ENCODE data around the gene KCNJ6. TPM values are rescaled to one million over a fixed set of nuclear protein-coding genes. Genes with fewer than 3 reads are reported as not detected.

The KCNJ6 gene
- total RNA-seq, 1 experiment from 2014 or later, result not detected

GRCh38 chr21:37603129-37603528 is 313.1 kb downstream of the KCNJ6 start:
- Histone ChIP-seq H2AFZ (ENCODE audit: low read depth, low read length, poor library complexity, severe bottlenecking) (no peak overlapping the region), H3K9me3 (ENCODE audit: control insufficient read depth in 1 of 2, insufficient read depth in 1 of 2, low read depth in 1 of 2, low read length in 2 of 2) (no peaks in the 10 kb centered on the region; a peak in 1 of 4 replicates), H3K4me1 (ENCODE audit: control insufficient read depth in 1 of 2, insufficient read depth in 2 of 2, low read length in 2 of 2) (no peaks in the 10 kb centered on the region), H3K9ac (ENCODE audit: low read length) (no peak overlapping the region), H3K27me3 (ENCODE audit: insufficient read depth, low read length) (peaks cover 4% of the 10 kb centered on the region; the same call in 1 of the 2 replicates), H3K9me2 (ENCODE audit: insufficient read depth) (no peaks in the 10 kb centered on the region), H3K79me2 (ENCODE audit: insufficient read depth, low read length) (no peaks in the 10 kb centered on the region), H3K27ac (ENCODE audit: low read depth, low read length) (no peak overlapping the region), H3K4me3 (replicated peaks in 1 of 2; ENCODE audit: low read depth in 1 of 2, low read length in 2 of 2) (no peak overlapping the region), H4K20me1 (ENCODE audit: insufficient read depth) (no peaks in the 10 kb centered on the region), H3K36me3 (ENCODE audit: control insufficient read depth in 1 of 2, insufficient read depth in 2 of 2, low read length in 2 of 2) (no peaks in the 10 kb centered on the region), H3K4me2 (ENCODE audit: low read length) (no peak overlapping the region)
- RAD21 ChIA-PET (ENCODE audit: low non-redundant PET in 1 of 2, low total read pairs in 2 of 2, uncharacterized antibody in 2 of 2, unreplicated experiment in 2 of 2), result no interaction called here
- CTCF ChIA-PET, result no interaction called here
- POLR2A ChIA-PET, result no interaction called here
- ATAC-seq (no peak), DNase-seq (ENCODE audit: low read depth, low spot score) (no peak)
- TF ChIP-seq ZFX (IDR thresholded peaks at IDR 0.05), result no peak
- TF ChIP-seq SP1 (IDR thresholded peaks at IDR 0.05; ENCODE audit: low read depth), result no peak
- no TSS peak for BruUV-seq (replicated peaks)
- intact Hi-C loops (cut with micrococcal nuclease), result no loop called here

- BruUV-seq (replicated peaks), result no TSS peak
- H3K79me2 ChIP-seq (ENCODE audit: insufficient read depth, low read length), result no peaks in the 10 kb centered on the region
- peaks cover 4% of the 10 kb centered on the region for H3K27me3 ChIP-seq (ENCODE audit: insufficient read depth, low read length)
- ChIA-PET CTCF (no interaction called here), POLR2A (no interaction called here), RAD21 (ENCODE audit: low non-redundant PET in 1 of 2, low total read pairs in 2 of 2, uncharacterized antibody in 2 of 2, unreplicated experiment in 2 of 2) (no interaction called here)
- no peaks in the 10 kb centered on the region for H3K9me2 ChIP-seq (ENCODE audit: insufficient read depth)
- ATAC-seq (no peak), DNase-seq (ENCODE audit: low read depth, low spot score) (no peak)
- no peak overlapping the region for H3K9ac ChIP-seq (ENCODE audit: low read length)
- TF ChIP-seq CBX3 (IDR thresholded peaks at IDR 0.05; ENCODE audit: low read depth) (no peak), MAX (IDR thresholded peaks at IDR 0.05) (no peak), ATF3 (IDR thresholded peaks at IDR 0.05) (no peak), EZH2 (IDR thresholded peaks at IDR 0.05) (no peak), ELF1 (IDR thresholded peaks at IDR 0.05; ENCODE audit: borderline replicate concordance, low read depth) (no peak)
- intact Hi-C loops (cut with micrococcal nuclease), result no loop called here
- no peaks in the 10 kb centered on the region; a peak in 1 of 4 replicates for H3K9me3 ChIP-seq (ENCODE audit: control insufficient read depth in 1 of 2, insufficient read depth in 1 of 2, low read depth in 1 of 2, low read length in 2 of 2)
- no peak overlapping the region for H3K4me3 ChIP-seq (replicated peaks in 1 of 2; ENCODE audit: low read depth in 1 of 2, low read length in 2 of 2)
- H2AFZ ChIP-seq (ENCODE audit: low read depth, low read length, poor library complexity, severe bottlenecking), result no peak overlapping the region
- no peaks in the 10 kb centered on the region for H3K4me1 ChIP-seq (ENCODE audit: control insufficient read depth in 1 of 2, insufficient read depth in 2 of 2, low read length in 2 of 2)
- H4K20me1 ChIP-seq (ENCODE audit: insufficient read depth), result no peaks in the 10 kb centered on the region
- H3K36me3 ChIP-seq (ENCODE audit: control insufficient read depth in 1 of 2, insufficient read depth in 2 of 2, low read length in 2 of 2), result no peaks in the 10 kb centered on the region
- H3K27ac ChIP-seq (ENCODE audit: low read depth, low read length), result no peak overlapping the region
- no peak overlapping the region for H3K4me2 ChIP-seq (ENCODE audit: low read length)
Measured at GRCh38 chr21:37601915-37602314, 314.3 kb downstream of the KCNJ6 start.

Measured in HCT116 (cell line).